H1 (cell line): ENCODE results near the gene UBXN1. TPM values are rescaled to one million over a fixed set of nuclear protein-coding genes. Genes with fewer than 3 reads are reported as not detected.

Source experiments
- BRCA1 ChIP-seq: IDR thresholded peaks from 2 replicates; pipeline ENCODE4 v1.6.1; 2012; ENCODE audit warnings: low read depth, low read length, improper control_type of control experiment
- CEBPB ChIP-seq: IDR thresholded peaks from 2 replicates; pipeline ENCODE4 v1.6.1; 2012; ENCODE audit warnings: low read depth, low read length
- EGR1 ChIP-seq: IDR thresholded peaks from 2 replicates; pipeline ENCODE4 v1.6.1; 2011; ENCODE audit warnings: low read depth, low read length, borderline replicate concordance
- KDM1A ChIP-seq: fragments of 200-600, 300-600 bp; sonication (generic); IDR thresholded peaks from 2 replicates; pipeline ENCODE4 v1.7.1; 2016; ENCODE audit warnings: mild to moderate bottlenecking, low read length, borderline replicate concordance
- SAP30 ChIP-seq: fragments of 300-600 bp; sonication (generic); IDR thresholded peaks from 2 replicates; pipeline ENCODE4 v1.7.1; 2012; ENCODE audit warnings: low read length, moderate library complexity, mild to moderate bottlenecking, inconsistent platforms; ENCODE audit not compliant: insufficient read depth, insufficient replicate concordance
- TBP ChIP-seq: IDR thresholded peaks from 2 replicates; pipeline ENCODE4 v1.6.1; 2011; ENCODE audit warnings: low read depth, low read length, improper control_type of control experiment
- YY1 ChIP-seq: IDR thresholded peaks from 2 replicates; pipeline ENCODE4 v1.6.1; 2011; ENCODE audit warnings: low read depth, mild to moderate bottlenecking, low read length
- polyA plus RNA-seq, 7 experiments: library from polyadenylated mRNA; depleted of rRNA in 3 of 7; stranded (reverse) in 5 of 7; unstranded in 2 of 7; fragments of >200 nt in 5 of 7; fragments of 200-250 nt in 2 of 7; gene quantifications; 1 replicate in 5 of 7; 2 replicates in 1 of 7; 4 replicates in 1 of 7; pipeline versions ENCODE4 v1.2.1 to v1.2.3, GENCODE V29; 2011 to 2013; ENCODE audit warnings: missing spikeins in 2 of 7, mixed read lengths in 2 of 7
- total RNA-seq: library from RNA; stranded (reverse); fragmentation: NEBNext Ultra II Directional; extraction: Animal tissue kit (Norgen Biotek cat#: 25700); gene quantifications from 2 replicates; pipeline ENCODE4 v1.2.1, GENCODE V29; 2021
- TF ChIP-seq, protein P1 (sequence below): IDR thresholded peaks from 2 replicates; pipeline ENCODE4 v1.6.1; 2012; ENCODE audit warnings: low read length, inconsistent platforms
- TF ChIP-seq, protein P2 (sequence below), 3 experiments: IDR thresholded peaks; 1 replicate in 2 of 3; 2 replicates in 1 of 3; pipeline versions ENCODE4 v1.5.1 to v1.6.1; 2011; ENCODE audit warnings: low read length in 3 of 3, mild to moderate bottlenecking in 3 of 3, inconsistent platforms in 2 of 3, low read depth in 1 of 3, moderate library complexity in 1 of 3; ENCODE audit not compliant: insufficient read depth in 1 of 3; ENCODE audit errors: control extremely low read depth in 1 of 3
- TF ChIP-seq, protein P3 (sequence below): IDR thresholded peaks from 2 replicates; pipeline ENCODE4 v1.6.1; 2011; ENCODE audit warnings: low read depth, mild to moderate bottlenecking, low read length; ENCODE audit not compliant: insufficient read depth

The UBXN1 gene
- total and polyA plus RNA-seq, 2 of the 8 experiments (the other 6 are each of a cell fraction or from before 2014, with no cell fraction given): 78.6 to 114 TPM

DNA sequence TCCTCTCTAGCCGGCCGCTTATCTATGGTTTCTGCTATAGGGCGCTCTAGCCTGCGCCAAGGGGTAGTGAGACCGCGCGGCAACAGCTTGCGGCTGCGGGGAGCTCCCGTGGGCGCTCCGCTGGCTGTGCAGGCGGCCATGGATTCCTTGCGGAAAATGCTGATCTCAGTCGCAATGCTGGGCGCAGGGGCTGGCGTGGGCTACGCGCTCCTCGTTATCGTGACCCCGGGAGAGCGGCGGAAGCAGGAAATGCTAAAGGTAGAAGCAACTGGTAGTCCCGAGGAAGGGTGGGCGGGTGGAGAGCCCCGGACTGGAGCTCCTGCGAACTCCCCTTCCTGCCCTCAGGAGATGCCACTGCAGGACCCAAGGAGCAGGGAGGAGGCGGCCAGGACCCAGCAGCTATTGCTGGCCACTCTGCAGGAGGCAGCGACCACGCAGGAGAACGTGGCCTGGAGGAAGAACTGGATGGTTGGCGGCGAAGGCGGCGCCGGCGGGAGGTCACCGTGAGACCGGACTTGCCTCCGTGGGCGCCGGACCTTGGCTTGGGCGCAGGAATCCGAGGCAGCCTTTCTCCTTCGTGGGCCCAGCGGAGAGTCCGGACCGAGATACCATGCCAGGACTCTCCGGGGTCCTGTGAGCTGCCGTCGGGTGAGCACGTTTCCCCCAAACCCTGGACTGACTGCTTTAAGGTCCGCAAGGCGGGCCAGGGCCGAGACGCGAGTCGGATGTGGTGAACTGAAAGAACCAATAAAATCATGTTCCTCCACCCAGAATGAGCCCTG, 7.1 kb downstream of the UBXN1 start, which contains the start of the genes LBHD1 and UQCC3 (continued):
- no peak for TF ChIP-seq CEBPB
- peak; percentile 28; the same call in 1 of the 2 replicates for TF ChIP-seq YY1
- TF ChIP-seq BRCA1: no peak
- peak; percentile 86 for TF ChIP-seq EGR1
- TF ChIP-seq, protein P1, sequence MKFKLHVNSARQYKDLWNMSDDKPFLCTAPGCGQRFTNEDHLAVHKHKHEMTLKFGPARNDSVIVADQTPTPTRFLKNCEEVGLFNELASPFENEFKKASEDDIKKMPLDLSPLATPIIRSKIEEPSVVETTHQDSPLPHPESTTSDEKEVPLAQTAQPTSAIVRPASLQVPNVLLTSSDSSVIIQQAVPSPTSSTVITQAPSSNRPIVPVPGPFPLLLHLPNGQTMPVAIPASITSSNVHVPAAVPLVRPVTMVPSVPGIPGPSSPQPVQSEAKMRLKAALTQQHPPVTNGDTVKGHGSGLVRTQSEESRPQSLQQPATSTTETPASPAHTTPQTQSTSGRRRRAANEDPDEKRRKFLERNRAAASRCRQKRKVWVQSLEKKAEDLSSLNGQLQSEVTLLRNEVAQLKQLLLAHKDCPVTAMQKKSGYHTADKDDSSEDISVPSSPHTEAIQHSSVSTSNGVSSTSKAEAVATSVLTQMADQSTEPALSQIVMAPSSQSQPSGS: no peak; the same call in 1 of the 2 replicates
- TF ChIP-seq, protein P2, sequence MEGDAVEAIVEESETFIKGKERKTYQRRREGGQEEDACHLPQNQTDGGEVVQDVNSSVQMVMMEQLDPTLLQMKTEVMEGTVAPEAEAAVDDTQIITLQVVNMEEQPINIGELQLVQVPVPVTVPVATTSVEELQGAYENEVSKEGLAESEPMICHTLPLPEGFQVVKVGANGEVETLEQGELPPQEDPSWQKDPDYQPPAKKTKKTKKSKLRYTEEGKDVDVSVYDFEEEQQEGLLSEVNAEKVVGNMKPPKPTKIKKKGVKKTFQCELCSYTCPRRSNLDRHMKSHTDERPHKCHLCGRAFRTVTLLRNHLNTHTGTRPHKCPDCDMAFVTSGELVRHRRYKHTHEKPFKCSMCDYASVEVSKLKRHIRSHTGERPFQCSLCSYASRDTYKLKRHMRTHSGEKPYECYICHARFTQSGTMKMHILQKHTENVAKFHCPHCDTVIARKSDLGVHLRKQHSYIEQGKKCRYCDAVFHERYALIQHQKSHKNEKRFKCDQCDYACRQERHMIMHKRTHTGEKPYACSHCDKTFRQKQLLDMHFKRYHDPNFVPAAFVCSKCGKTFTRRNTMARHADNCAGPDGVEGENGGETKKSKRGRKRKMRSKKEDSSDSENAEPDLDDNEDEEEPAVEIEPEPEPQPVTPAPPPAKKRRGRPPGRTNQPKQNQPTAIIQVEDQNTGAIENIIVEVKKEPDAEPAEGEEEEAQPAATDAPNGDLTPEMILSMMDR (IDR thresholded peaks at IDR 0.05; ENCODE audit: control extremely low read depth in 1 of 3, insufficient read depth in 1 of 3, low read depth in 1 of 3, low read length in 3 of 3): no peak
- TF ChIP-seq KDM1A: no peak
- no peak for TF ChIP-seq SAP30
- TF ChIP-seq TBP: peak; percentile 96
- TF ChIP-seq, protein P3, sequence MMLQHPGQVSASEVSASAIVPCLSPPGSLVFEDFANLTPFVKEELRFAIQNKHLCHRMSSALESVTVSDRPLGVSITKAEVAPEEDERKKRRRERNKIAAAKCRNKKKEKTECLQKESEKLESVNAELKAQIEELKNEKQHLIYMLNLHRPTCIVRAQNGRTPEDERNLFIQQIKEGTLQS: no peak
